Measurements from ENCODE around the gene ZNF584.
A peak's percentile ranks its signal among the peaks of the same experiment; 100 is the strongest.

Gene ZNF584

DNA sequence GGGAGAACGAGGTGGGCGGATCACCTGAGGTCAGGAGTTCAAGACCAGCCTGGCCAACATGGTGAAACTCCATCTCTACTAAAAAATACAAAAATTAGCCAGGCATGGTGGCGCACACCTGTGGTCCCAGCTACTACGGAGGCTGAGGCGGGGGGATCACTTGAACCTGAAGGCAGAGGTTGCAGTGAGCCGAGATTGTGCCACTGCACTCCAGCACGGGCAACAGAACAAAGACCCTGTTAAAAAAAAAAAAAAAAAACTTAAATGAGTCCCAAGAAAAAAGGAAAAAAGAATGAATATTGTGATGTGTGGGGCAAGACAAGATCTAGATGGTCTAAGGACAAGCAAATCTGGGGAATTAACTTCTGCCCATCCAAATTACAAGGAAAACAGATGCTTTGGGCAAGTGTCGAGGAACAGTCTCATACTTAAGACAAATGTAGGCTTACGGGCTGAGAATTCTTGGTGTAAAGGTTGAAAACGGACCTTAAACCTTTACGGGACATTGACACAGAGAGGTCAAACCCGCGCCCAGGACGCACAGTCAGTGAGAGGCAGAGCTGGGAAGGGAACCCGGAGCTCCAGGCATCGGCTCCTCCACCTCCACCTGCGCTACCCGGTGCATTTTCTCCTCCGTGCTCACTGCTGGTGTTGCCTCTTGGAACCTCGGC lies 57.8 kb downstream of the ZNF584 start:
- no peak for DNase-seq (ENCODE audit: low spot score)

DNA sequence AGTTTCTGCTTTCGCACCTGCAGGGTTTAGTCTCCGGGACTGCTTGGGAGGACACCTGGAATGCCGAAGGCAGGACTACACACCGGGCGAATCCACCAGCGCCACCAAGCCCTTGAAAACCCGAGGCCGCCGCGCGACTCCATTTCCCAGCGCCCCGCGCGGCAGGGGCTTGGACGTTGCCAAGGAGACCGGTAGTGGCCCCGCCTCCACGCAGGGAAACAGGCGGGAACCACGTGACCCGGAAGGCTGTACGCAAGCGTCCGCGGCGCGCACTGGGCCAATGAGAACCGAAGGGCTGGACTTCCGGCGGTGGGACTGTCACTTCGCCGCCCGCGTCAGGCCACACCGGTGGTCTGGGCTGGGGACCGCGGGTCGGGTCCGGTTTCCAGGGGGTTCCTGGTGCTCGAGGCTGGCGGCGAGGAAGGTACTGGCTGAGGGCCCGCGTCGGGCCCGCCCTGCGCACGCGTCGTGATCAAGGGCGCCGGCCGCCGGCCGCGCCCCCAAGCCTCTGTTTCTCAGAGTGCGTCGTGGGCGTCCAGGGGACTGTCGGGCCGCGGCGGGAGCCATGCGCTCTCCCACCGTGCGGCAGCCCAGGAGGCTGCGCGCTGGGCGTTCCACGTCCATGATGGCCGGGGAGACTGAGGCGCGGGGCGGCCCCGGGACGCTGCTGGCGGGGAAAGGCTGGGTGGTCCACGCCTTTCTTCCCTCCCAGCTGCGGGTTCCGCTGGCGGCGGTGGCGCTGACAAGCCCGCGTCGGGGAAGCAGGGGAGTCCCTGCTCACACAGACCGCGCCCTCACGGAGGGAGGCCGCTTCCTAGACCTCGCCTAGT lies 58.5 kb downstream of the ZNF584 start, which contains the start of gene ZNF324:
Gene ZNF324 (plus strand): TSS at position 321 of the 830 bp plus-strand sequence. CDS start 2,106 bp downstream, outside the sequence.
- DNase-seq (ENCODE audit: low spot score) = peak; percentile 97
